ENCODE results near the gene SLC46A1.

DNA sequence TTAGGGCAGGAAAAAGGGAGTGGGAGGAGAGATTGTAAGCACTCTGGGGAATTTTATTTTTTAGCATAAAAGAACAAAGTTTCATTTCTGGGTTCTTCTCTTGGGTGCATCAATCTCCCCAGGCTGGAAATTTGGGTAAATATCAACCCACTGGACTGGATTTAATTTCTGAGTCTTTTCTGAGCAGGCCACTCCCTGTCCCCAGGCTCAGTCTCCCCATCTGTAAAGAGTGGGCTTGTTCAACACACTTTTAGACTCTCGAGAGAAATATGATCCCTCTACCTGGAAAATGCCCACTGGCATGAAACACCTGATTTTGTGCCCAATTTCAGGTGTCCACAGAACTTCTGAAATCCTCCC, 35.3 kb downstream of the SLC46A1 start:
- no peak for TF ChIP-seq EZH2phosphoT487 (IDR thresholded peaks at IDR 0.05; ENCODE audit: borderline replicate concordance)
- TF ChIP-seq, protein P1, sequence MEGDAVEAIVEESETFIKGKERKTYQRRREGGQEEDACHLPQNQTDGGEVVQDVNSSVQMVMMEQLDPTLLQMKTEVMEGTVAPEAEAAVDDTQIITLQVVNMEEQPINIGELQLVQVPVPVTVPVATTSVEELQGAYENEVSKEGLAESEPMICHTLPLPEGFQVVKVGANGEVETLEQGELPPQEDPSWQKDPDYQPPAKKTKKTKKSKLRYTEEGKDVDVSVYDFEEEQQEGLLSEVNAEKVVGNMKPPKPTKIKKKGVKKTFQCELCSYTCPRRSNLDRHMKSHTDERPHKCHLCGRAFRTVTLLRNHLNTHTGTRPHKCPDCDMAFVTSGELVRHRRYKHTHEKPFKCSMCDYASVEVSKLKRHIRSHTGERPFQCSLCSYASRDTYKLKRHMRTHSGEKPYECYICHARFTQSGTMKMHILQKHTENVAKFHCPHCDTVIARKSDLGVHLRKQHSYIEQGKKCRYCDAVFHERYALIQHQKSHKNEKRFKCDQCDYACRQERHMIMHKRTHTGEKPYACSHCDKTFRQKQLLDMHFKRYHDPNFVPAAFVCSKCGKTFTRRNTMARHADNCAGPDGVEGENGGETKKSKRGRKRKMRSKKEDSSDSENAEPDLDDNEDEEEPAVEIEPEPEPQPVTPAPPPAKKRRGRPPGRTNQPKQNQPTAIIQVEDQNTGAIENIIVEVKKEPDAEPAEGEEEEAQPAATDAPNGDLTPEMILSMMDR (conservative IDR thresholded peaks at IDR 0.05; ENCODE audit: low read length), result no peak
